GM13976 (cell line): ENCODE results near the gene SATB1.

Source experiments
- DNase-seq: peaks from one replicate; pipeline ENCODE4 v3.0.0; 2012; ENCODE audit warnings: low spot score
- in situ Hi-C: fragments of 300-500 bp; cut with MboI; formaldehyde crosslinking; loops from one replicate; pipeline ENCODE4 v1.12.0; 2022; ENCODE audit warnings: low sequenced_read_pairs, mixed read lengths, inconsistent platforms; ENCODE audit not compliant: unreplicated experiment
- TF ChIP-seq, protein P1 (sequence below): IDR thresholded peaks from 2 replicates; pipeline ENCODE4 v1.5.1; 2012; ENCODE audit warnings: borderline replicate concordance, mild to moderate bottlenecking; ENCODE audit not compliant: insufficient read depth; ENCODE audit errors: extremely low read depth, missing control alignments, control extremely low read depth

SATB1 gene

GRCh38 chr3:18415839-18416238 is 9.3 kb downstream of the SATB1 start:
- TF ChIP-seq, protein P1, sequence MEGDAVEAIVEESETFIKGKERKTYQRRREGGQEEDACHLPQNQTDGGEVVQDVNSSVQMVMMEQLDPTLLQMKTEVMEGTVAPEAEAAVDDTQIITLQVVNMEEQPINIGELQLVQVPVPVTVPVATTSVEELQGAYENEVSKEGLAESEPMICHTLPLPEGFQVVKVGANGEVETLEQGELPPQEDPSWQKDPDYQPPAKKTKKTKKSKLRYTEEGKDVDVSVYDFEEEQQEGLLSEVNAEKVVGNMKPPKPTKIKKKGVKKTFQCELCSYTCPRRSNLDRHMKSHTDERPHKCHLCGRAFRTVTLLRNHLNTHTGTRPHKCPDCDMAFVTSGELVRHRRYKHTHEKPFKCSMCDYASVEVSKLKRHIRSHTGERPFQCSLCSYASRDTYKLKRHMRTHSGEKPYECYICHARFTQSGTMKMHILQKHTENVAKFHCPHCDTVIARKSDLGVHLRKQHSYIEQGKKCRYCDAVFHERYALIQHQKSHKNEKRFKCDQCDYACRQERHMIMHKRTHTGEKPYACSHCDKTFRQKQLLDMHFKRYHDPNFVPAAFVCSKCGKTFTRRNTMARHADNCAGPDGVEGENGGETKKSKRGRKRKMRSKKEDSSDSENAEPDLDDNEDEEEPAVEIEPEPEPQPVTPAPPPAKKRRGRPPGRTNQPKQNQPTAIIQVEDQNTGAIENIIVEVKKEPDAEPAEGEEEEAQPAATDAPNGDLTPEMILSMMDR, result no peak
- DNase-seq, result no peak
- in situ Hi-C loops, result no loop called here

GRCh38 chr3:18415167-18415566 is 10.0 kb downstream of the SATB1 start:
- no peak for DNase-seq
- in situ Hi-C loops, result no loop called here
- TF ChIP-seq, protein P1, result no peak

GRCh38 chr3:18412684-18413083 is 12.5 kb downstream of the SATB1 start:
- DNase-seq, result no peak
- TF ChIP-seq, protein P1, result no peak
- in situ Hi-C loops, result no loop called here

GRCh38 chr3:18411541-18411940 is 13.6 kb downstream of the SATB1 start:
- in situ Hi-C loops, result no loop called here
- TF ChIP-seq, protein P1, result no peak
- no peak for DNase-seq

GRCh38 chr3:18410205-18410604 is 14.9 kb downstream of the SATB1 start:
- in situ Hi-C loops, result no loop called here
- DNase-seq, result no peak
- TF ChIP-seq, protein P1, result no peak

DNA sequence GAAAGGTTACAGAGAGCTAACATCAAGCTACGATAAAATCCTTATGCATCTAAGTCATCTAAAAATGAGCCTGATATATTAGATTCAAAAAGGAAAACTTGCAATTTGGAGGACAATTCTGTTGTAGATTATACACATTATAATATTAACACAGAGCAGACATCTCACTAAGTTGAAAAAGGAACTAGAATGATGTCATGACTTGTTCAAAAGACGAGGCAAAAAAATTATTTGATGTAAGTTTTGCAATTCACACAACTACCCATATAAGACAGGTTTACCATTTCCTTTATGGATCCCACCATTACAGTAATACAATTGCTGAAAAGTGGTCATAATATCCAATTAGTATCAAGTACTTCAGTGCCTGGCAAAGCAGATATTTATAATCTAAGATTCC is 15.9 kb downstream of the SATB1 start:
- no peak for DNase-seq
- in situ Hi-C loops, result no loop called here
- TF ChIP-seq, protein P1, result no peak

DNA sequence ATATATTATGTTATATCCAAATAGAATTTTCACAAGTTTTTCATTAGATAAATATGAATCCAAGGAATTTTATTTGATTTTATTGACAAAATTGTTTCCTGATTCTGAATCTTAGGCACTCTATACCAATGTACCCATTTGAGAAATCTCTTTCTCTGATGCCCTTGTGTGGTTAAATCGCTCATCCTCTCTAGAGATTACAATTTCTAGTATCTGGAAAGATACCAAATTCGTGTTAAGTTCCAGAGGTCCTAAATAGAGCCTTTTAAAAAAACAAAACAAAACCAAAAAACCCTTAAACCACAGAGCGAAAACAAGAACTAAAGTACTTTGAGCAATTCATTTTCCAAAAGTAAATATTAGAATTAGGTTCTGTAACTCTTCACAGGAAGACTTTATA is 20.0 kb downstream of the SATB1 start:
- TF ChIP-seq, protein P1, result no peak
- DNase-seq, result no peak
- in situ Hi-C loops, result no loop called here
